Esophagus squamous epithelium (tissue), 4 donors: ENCODE results near the gene ISCA2.
A peak's percentile ranks its signal among the peaks of the same experiment; 100 is the strongest.

Source experiments
- POLR2A ChIP-seq, 4 donors: fragments of 450-650 bp; IDR thresholded peaks; one replicate each; pipeline ENCODE4 v1.6.1; 2017; ENCODE audit warnings: antibody characterized with exemption in 4 of 4, mild to moderate bottlenecking in 4 of 4, moderate library complexity in 3 of 4
- TF ChIP-seq, protein P1 (sequence below), 6 experiments: fragments of 450-650 bp in 4 of 6; fragments of 200-600 bp in 2 of 6; sonication (generic) in 2 of 6; IDR thresholded peaks; one replicate each; pipeline ENCODE4 v1.5.1; 2016 to 2019; ENCODE audit warnings: antibody characterized with exemption in 6 of 6, mild to moderate bottlenecking in 4 of 6, moderate library complexity in 4 of 6

- TF ChIP-seq, protein P1, sequence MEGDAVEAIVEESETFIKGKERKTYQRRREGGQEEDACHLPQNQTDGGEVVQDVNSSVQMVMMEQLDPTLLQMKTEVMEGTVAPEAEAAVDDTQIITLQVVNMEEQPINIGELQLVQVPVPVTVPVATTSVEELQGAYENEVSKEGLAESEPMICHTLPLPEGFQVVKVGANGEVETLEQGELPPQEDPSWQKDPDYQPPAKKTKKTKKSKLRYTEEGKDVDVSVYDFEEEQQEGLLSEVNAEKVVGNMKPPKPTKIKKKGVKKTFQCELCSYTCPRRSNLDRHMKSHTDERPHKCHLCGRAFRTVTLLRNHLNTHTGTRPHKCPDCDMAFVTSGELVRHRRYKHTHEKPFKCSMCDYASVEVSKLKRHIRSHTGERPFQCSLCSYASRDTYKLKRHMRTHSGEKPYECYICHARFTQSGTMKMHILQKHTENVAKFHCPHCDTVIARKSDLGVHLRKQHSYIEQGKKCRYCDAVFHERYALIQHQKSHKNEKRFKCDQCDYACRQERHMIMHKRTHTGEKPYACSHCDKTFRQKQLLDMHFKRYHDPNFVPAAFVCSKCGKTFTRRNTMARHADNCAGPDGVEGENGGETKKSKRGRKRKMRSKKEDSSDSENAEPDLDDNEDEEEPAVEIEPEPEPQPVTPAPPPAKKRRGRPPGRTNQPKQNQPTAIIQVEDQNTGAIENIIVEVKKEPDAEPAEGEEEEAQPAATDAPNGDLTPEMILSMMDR (IDR thresholded peaks at IDR 0.05), result peak in 5 of 6 experiments; percentile 29 to 56 (median 42)
- TF ChIP-seq POLR2A (IDR thresholded peaks at IDR 0.05), result no peak
Measured at GRCh38 chr14:74502236-74503019, 8.9 kb downstream of the ISCA2 start.
